GM23338 (cell line): ENCODE data around the gene ANKIB1. TPM values are rescaled to one million over a fixed set of nuclear protein-coding genes. Genes with fewer than 3 reads are reported as not detected.

Experiments used
- ATAC-seq: fragments of 200-7000 bp; cut with Tn5 transposase; 3 replicates; pipeline ENCODE4 v1.9.1; 2020
- DNase-seq: peaks from one replicate; pipeline ENCODE4 v3.0.0-alpha.2; 2015; ENCODE audit warnings: low spot score
- H2AFZ ChIP-seq: fragments of 200-600 bp; sonication (generic); 2 replicates; pipeline ENCODE4 v1.8.0; 2016; ENCODE audit warnings: antibody characterized with exemption, mild to moderate bottlenecking, moderate library complexity
- H3F3A ChIP-seq: fragments of 200-600 bp; sonication (generic); replicated peaks from 2 replicates; pipeline ENCODE4 v1.8.0; 2017; ENCODE audit warnings: antibody characterized with exemption, mixed run types, low read depth
- H3K27ac ChIP-seq: fragments of 200-600 bp; sonication (generic); 2 replicates; pipeline ENCODE4 v1.6.1; 2016; ENCODE audit warnings: low read depth
- H3K27me3 ChIP-seq: fragments of 200-600 bp; sonication (generic); 2 replicates; pipeline ENCODE4 v1.8.0; 2016; ENCODE audit warnings: mild to moderate bottlenecking, mixed run types, moderate library complexity; ENCODE audit not compliant: insufficient read depth
- H3K36me3 ChIP-seq: fragments of 200-600 bp; sonication (generic); 2 replicates; pipeline ENCODE4 v1.8.0; 2016; ENCODE audit warnings: mild to moderate bottlenecking; ENCODE audit not compliant: insufficient read depth
- H3K4me1 ChIP-seq: fragments of 200-600 bp; sonication (generic); 2 replicates; pipeline ENCODE4 v1.8.0; 2016; ENCODE audit warnings: mild to moderate bottlenecking, moderate library complexity; ENCODE audit not compliant: insufficient read depth
- H3K4me2 ChIP-seq: fragments of 200-600 bp; sonication (generic); 2 replicates; pipeline ENCODE4 v1.7.1; 2017; ENCODE audit warnings: mixed run types
- H3K4me3 ChIP-seq: fragments of 200-600 bp; sonication (generic); 2 replicates; pipeline ENCODE4 v1.6.1; 2016; ENCODE audit warnings: mixed run types
- H3K79me2 ChIP-seq: fragments of 200-600 bp; sonication (generic); replicated peaks from 2 replicates; pipeline ENCODE4 v1.8.0; 2017; ENCODE audit warnings: mild to moderate bottlenecking; ENCODE audit not compliant: insufficient read depth
- H3K9me2 ChIP-seq: fragments of 200-600 bp; sonication (generic); 2 replicates; pipeline ENCODE4 v1.8.0; 2017; ENCODE audit not compliant: insufficient read depth
- H4K20me1 ChIP-seq: fragments of 200-600 bp; sonication (generic); replicated peaks from 2 replicates; pipeline ENCODE4 v1.8.0; 2017; ENCODE audit warnings: mild to moderate bottlenecking; ENCODE audit not compliant: insufficient read depth
- H3K27ac Mint-ChIP-seq: 2 replicates; pipeline ENCODE4 v1.8.0; 2020; ENCODE audit warnings: inconsistent platforms, mild to moderate bottlenecking, moderate library complexity, mixed read lengths
- H3K27me3 Mint-ChIP-seq: 3 replicates; pipeline ENCODE4 v1.8.0; 2022; ENCODE audit warnings: low read depth, mild to moderate bottlenecking, moderate library complexity, mixed read lengths, inconsistent platforms; ENCODE audit not compliant: insufficient read depth, poor library complexity
- H3K36me3 Mint-ChIP-seq: 3 replicates; pipeline ENCODE4 v1.8.0; 2021; ENCODE audit warnings: low read depth, mild to moderate bottlenecking, inconsistent platforms, moderate library complexity, mixed read lengths
- H3K4me1 Mint-ChIP-seq: 3 replicates; pipeline ENCODE4 v1.8.0; 2020; ENCODE audit warnings: mild to moderate bottlenecking, inconsistent platforms, mixed read lengths
- H3K4me3 Mint-ChIP-seq: 3 replicates; pipeline ENCODE4 v1.8.0; 2021; ENCODE audit warnings: moderate library complexity, mild to moderate bottlenecking, inconsistent platforms, mixed read lengths
- H3K9me3 Mint-ChIP-seq: 3 replicates; pipeline ENCODE4 v1.8.0; 2020; ENCODE audit warnings: moderate library complexity, mild to moderate bottlenecking, inconsistent platforms, mixed read lengths
- CREB1 ChIP-seq: fragments of 250-450 bp; sonication (Bioruptor Pico); IDR thresholded peaks from 2 replicates; pipeline ENCODE4 v1.5.0; 2020; ENCODE audit warnings: low read depth, mild to moderate bottlenecking, moderate library complexity
- CTCF ChIP-seq, 2 experiments: fragments of 200-600 bp in 1 of 2; sonication (generic) in 1 of 2; conservative IDR thresholded peaks; 2 replicates each; pipeline versions ENCODE4 v1.5.1 to v1.6.1; 2016 to 2017; ENCODE audit warnings: antibody characterized with exemption in 2 of 2, low read depth in 2 of 2, mild to moderate bottlenecking in 2 of 2, moderate library complexity in 1 of 2
- ETS1 ChIP-seq: IDR thresholded peaks from 2 replicates; pipeline ENCODE4 v1.6.1; 2016; ENCODE audit warnings: antibody characterized with exemption
- EZH2 ChIP-seq: fragments of 200-600 bp; sonication (generic); IDR thresholded peaks from one replicate; pipeline ENCODE4 v1.8.0; 2017; ENCODE audit warnings: antibody characterized with exemption, mild to moderate bottlenecking, low read depth; ENCODE audit not compliant: unreplicated experiment
- EZH2phosphoT487 ChIP-seq: fragments of 200-600 bp; sonication (generic); IDR thresholded peaks from one replicate; pipeline ENCODE4 v1.8.1; 2018; ENCODE audit warnings: antibody characterized with exemption; ENCODE audit not compliant: unreplicated experiment
- JUNB ChIP-seq: IDR thresholded peaks from one replicate; pipeline ENCODE4 v1.6.1; 2016; ENCODE audit warnings: antibody characterized with exemption; ENCODE audit not compliant: unreplicated experiment
- POLR2AphosphoS5 ChIP-seq: IDR thresholded peaks from 2 replicates; pipeline ENCODE4 v1.6.1; 2016; ENCODE audit warnings: antibody characterized with exemption, low read depth
- REST ChIP-seq: IDR thresholded peaks from one replicate; pipeline ENCODE4 v1.6.1; 2018; ENCODE audit warnings: antibody characterized with exemption; ENCODE audit not compliant: unreplicated experiment
- STAT1 ChIP-seq: IDR thresholded peaks from one replicate; pipeline ENCODE4 v1.6.1; 2016; ENCODE audit warnings: antibody characterized with exemption; ENCODE audit not compliant: unreplicated experiment
- ZNF114 ChIP-seq: fragments of 250-450 bp; sonication (Bioruptor Pico); IDR thresholded peaks from 2 replicates; pipeline ENCODE4 v1.5.0; 2020; ENCODE audit warnings: mild to moderate bottlenecking, moderate library complexity
- ZNF331 ChIP-seq: fragments of 250-450 bp; sonication (Bioruptor Pico); IDR thresholded peaks from 2 replicates; pipeline ENCODE4 v1.5.0; 2020; ENCODE audit warnings: low read depth, mild to moderate bottlenecking, moderate library complexity
- ZNF462 ChIP-seq: fragments of 250-450 bp; sonication (Bioruptor Pico); IDR thresholded peaks from 2 replicates; pipeline ENCODE4 v1.5.0; 2020; ENCODE audit warnings: mild to moderate bottlenecking, moderate library complexity
- polyA plus RNA-seq: library from polyadenylated mRNA; unstranded; fragments of >200 nt; fragmentation: Nextera tagmentation; extraction: Ambion mirVana; gene quantifications from 2 replicates; pipeline ENCODE4 v1.2.1, GENCODE V29; 2016
- total RNA-seq: library from RNA; depleted of rRNA; stranded (reverse); fragments of >200 nt; shearing (Covaris generic); gene quantifications from 2 replicates; pipeline ENCODE4 v1.2.3, GENCODE V29; 2014

The ANKIB1 gene
- total and polyA plus RNA-seq, 2 experiments from 2014 or later: 19.1 to 40.3 TPM

- Histone ChIP-seq H3K4me1 (no peaks in the 10 kb centered on the region), H3K9me2 (no peaks in the 10 kb centered on the region), H3K27me3 (no peaks in the 10 kb centered on the region), H3K36me3 (peaks cover 24% of the 10 kb centered on the region), H3F3A (no peaks in the 10 kb centered on the region), H2AFZ (no peak overlapping the region), H3K79me2 (no peaks in the 10 kb centered on the region), H3K4me2 (no peak overlapping the region), H3K27ac (no peak overlapping the region), H4K20me1 (no peaks in the 10 kb centered on the region), H3K4me3 (no peak overlapping the region)
- Mint-ChIP-seq H3K27me3 (no peaks in the 10 kb centered on the region), H3K4me3 (no peak overlapping the region), H3K4me1 (no peaks in the 10 kb centered on the region), H3K36me3 (peaks cover 69% of the 10 kb centered on the region), H3K9me3 (peaks cover 3% of the 10 kb centered on the region; the same call in 1 of the 3 replicates), H3K27ac (no peak overlapping the region)
- no peak for TF ChIP-seq ZNF462 (CRISPR knock-in tag)
- no peak for TF ChIP-seq STAT1
- TF ChIP-seq REST: no peak
- TF ChIP-seq ZNF114 (CRISPR knock-in tag): no peak
- no peak for TF ChIP-seq EZH2phosphoT487
- no peak for TF ChIP-seq JUNB
- TF ChIP-seq POLR2AphosphoS5: no peak
- TF ChIP-seq EZH2: no peak
- no peak for TF ChIP-seq CTCF (conservative IDR thresholded peaks at IDR 0.05; ENCODE audit: low read depth in 2 of 2)
- no peak for TF ChIP-seq CREB1
- no peak for TF ChIP-seq ETS1
- TF ChIP-seq ZNF331: no peak
- ATAC-seq (no peak), DNase-seq (no peak)
Measured at GRCh38 chr7:92230547-92230946, 15.2 kb upstream of the ANKIB1 start.
